Right lung (tissue), 5 donors: ENCODE results near the gene TICAM2. TPM values are rescaled to one million over a fixed set of nuclear protein-coding genes. Genes with fewer than 3 reads are reported as not detected.

Source experiments
- DNase-seq, 2 donors: peaks; one replicate each; pipeline ENCODE4 v3.0.0-alpha.2; 2013
- polyA plus RNA-seq, 5 donors: library from polyadenylated mRNA; unstranded; fragments of 120-200 nt; gene quantifications; one replicate each; pipeline versions ENCODE4 v1.2.1 to v1.2.3, GENCODE V29; 2013; ENCODE audit warnings: inconsistent platforms in 1 of 5, low replicate concordance in 1 of 5; ENCODE audit not compliant: insufficient read length in 5 of 5, insufficient read depth in 1 of 5

The TICAM2 gene
- polyA plus RNA-seq, 5 donors = 2.8 to 6.9 (median 6.5) TPM

- DNase-seq = no peak
Observed at GRCh38 chr5:115616472-115616871, 14.2 kb upstream of the TICAM2 start.

- no peak for DNase-seq
Observed at GRCh38 chr5:115611873-115612272, 9.6 kb upstream of the TICAM2 start.

- no peak for DNase-seq
Observed at GRCh38 chr5:115607935-115608334, 5.7 kb upstream of the TICAM2 start.

- no peak for DNase-seq
Observed at GRCh38 chr5:115605436-115605835, 3.2 kb upstream of the TICAM2 start.

- no peak for DNase-seq
Observed at GRCh38 chr5:115602591-115603125, 379 bp upstream of the TICAM2 start.

- DNase-seq = no peak
Observed at GRCh38 chr5:115600766-115601165, 1.5 kb downstream of the TICAM2 start.

- DNase-seq = no peak
Observed at GRCh38 chr5:115599924-115600323, 2.4 kb downstream of the TICAM2 start.

GRCh38 chr5:115599502-115599901 lies 2.8 kb downstream of the TICAM2 start:
- no peak for DNase-seq

GRCh38 chr5:115594128-115595047 lies 7.9 kb downstream of the TICAM2 start:
- DNase-seq = no peak

- no peak for DNase-seq
Observed at GRCh38 chr5:115589043-115589442, 13.2 kb downstream of the TICAM2 start.

GRCh38 chr5:115588640-115589039 lies 13.6 kb downstream of the TICAM2 start:
- no peak for DNase-seq

- no peak for DNase-seq
Observed at GRCh38 chr5:115586525-115587146, 15.6 kb downstream of the TICAM2 start.

GRCh38 chr5:115585265-115585664 lies 17.0 kb downstream of the TICAM2 start:
- DNase-seq = no peak

- DNase-seq = no peak
Observed at GRCh38 chr5:115584501-115584900, 17.8 kb downstream of the TICAM2 start.

- DNase-seq = no peak
Observed at GRCh38 chr5:115583474-115583873, 18.8 kb downstream of the TICAM2 start.

GRCh38 chr5:115580941-115581340 lies 21.3 kb downstream of the TICAM2 start:
- no peak for DNase-seq

GRCh38 chr5:115579747-115580173 lies 22.5 kb downstream of the TICAM2 start:
- no peak for DNase-seq

GRCh38 chr5:115579216-115579615 lies 23.1 kb downstream of the TICAM2 start:
- no peak for DNase-seq

GRCh38 chr5:115578657-115579056 lies 23.6 kb downstream of the TICAM2 start:
- no peak for DNase-seq

GRCh38 chr5:115577741-115578140 lies 24.5 kb downstream of the TICAM2 start:
- no peak for DNase-seq

- DNase-seq = no peak
Observed at GRCh38 chr5:115577329-115577728, 24.9 kb downstream of the TICAM2 start.

GRCh38 chr5:115575167-115576070 lies 26.9 kb downstream of the TICAM2 start:
- DNase-seq = no peak
